ENCODE measurements around the gene WIPF2. TPM values are rescaled to one million over a fixed set of nuclear protein-coding genes. Genes with fewer than 3 reads are reported as not detected.

Gene WIPF2
- total and polyA plus RNA-seq, 2 of the 8 experiments (the other 6 are each of a cell fraction or from before 2014, with no cell fraction given): 6.9 to 25.3 TPM

DNA sequence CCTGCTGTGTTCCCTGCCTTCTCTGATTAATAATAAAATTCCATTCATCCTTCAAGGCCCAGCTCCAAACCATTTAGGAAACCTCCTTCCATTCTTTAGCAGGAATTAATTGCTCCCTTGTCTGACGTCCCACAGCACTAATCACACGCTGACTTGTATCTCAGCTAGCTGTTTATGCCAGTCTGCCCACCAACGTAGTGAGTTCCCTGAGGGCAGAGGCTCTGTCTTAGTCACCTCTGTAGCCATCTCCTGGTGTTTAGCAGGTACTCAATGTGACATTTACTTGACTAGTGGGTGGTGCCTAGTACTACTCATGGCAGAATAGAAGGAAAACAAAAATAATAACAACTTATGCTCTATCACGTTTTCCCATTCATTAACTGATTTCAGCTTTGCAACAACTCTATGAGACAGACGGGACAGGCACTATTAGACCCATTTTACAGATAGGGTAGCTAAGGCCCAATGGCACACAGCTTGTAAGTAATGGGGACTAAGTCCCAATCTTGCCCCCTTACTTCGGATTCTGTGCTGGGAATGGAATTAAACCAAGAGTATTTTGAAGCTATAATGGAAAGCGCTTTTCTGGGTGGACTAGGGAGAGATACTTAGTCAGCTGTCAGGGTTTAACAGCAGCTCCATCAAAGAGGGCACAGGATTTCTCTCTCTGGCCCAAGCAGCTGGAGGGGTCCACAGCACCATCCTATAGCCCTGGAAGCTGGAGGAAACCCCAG, 931 bp upstream of the WIPF2 start (continued):
- TF ChIP-seq, protein P1, sequence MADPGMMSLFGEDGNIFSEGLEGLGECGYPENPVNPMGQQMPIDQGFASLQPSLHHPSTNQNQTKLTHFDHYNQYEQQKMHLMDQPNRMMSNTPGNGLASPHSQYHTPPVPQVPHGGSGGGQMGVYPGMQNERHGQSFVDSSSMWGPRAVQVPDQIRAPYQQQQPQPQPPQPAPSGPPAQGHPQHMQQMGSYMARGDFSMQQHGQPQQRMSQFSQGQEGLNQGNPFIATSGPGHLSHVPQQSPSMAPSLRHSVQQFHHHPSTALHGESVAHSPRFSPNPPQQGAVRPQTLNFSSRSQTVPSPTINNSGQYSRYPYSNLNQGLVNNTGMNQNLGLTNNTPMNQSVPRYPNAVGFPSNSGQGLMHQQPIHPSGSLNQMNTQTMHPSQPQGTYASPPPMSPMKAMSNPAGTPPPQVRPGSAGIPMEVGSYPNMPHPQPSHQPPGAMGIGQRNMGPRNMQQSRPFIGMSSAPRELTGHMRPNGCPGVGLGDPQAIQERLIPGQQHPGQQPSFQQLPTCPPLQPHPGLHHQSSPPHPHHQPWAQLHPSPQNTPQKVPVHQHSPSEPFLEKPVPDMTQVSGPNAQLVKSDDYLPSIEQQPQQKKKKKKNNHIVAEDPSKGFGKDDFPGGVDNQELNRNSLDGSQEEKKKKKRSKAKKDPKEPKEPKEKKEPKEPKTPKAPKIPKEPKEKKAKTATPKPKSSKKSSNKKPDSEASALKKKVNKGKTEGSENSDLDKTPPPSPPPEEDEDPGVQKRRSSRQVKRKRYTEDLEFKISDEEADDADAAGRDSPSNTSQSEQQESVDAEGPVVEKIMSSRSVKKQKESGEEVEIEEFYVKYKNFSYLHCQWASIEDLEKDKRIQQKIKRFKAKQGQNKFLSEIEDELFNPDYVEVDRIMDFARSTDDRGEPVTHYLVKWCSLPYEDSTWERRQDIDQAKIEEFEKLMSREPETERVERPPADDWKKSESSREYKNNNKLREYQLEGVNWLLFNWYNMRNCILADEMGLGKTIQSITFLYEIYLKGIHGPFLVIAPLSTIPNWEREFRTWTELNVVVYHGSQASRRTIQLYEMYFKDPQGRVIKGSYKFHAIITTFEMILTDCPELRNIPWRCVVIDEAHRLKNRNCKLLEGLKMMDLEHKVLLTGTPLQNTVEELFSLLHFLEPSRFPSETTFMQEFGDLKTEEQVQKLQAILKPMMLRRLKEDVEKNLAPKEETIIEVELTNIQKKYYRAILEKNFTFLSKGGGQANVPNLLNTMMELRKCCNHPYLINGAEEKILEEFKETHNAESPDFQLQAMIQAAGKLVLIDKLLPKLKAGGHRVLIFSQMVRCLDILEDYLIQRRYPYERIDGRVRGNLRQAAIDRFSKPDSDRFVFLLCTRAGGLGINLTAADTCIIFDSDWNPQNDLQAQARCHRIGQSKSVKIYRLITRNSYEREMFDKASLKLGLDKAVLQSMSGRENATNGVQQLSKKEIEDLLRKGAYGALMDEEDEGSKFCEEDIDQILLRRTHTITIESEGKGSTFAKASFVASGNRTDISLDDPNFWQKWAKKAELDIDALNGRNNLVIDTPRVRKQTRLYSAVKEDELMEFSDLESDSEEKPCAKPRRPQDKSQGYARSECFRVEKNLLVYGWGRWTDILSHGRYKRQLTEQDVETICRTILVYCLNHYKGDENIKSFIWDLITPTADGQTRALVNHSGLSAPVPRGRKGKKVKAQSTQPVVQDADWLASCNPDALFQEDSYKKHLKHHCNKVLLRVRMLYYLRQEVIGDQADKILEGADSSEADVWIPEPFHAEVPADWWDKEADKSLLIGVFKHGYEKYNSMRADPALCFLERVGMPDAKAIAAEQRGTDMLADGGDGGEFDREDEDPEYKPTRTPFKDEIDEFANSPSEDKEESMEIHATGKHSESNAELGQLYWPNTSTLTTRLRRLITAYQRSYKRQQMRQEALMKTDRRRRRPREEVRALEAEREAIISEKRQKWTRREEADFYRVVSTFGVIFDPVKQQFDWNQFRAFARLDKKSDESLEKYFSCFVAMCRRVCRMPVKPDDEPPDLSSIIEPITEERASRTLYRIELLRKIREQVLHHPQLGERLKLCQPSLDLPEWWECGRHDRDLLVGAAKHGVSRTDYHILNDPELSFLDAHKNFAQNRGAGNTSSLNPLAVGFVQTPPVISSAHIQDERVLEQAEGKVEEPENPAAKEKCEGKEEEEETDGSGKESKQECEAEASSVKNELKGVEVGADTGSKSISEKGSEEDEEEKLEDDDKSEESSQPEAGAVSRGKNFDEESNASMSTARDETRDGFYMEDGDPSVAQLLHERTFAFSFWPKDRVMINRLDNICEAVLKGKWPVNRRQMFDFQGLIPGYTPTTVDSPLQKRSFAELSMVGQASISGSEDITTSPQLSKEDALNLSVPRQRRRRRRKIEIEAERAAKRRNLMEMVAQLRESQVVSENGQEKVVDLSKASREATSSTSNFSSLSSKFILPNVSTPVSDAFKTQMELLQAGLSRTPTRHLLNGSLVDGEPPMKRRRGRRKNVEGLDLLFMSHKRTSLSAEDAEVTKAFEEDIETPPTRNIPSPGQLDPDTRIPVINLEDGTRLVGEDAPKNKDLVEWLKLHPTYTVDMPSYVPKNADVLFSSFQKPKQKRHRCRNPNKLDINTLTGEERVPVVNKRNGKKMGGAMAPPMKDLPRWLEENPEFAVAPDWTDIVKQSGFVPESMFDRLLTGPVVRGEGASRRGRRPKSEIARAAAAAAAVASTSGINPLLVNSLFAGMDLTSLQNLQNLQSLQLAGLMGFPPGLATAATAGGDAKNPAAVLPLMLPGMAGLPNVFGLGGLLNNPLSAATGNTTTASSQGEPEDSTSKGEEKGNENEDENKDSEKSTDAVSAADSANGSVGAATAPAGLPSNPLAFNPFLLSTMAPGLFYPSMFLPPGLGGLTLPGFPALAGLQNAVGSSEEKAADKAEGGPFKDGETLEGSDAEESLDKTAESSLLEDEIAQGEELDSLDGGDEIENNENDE (IDR thresholded peaks at IDR 0.05; ENCODE audit: insufficient replicate concordance, low read length): no peak
- no peak; a peak in 1 of 4 replicates for TF ChIP-seq SIN3A (conservative IDR thresholded peaks at IDR 0.05 in 1 of 2, IDR thresholded peaks at IDR 0.05 in 1 of 2; ENCODE audit: low read depth in 1 of 2, low read length in 2 of 2)
- TF ChIP-seq ZNF274 (IDR thresholded peaks at IDR 0.05; ENCODE audit: borderline replicate concordance, extremely low read depth, low read length): no peak
- TF ChIP-seq FOSL1 (IDR thresholded peaks at IDR 0.05; ENCODE audit: insufficient read depth, low read depth, low read length): no peak
- TF ChIP-seq MAFK (IDR thresholded peaks at IDR 0.05; ENCODE audit: low read depth, low read length): no peak
- no peak for TF ChIP-seq POLR2A (IDR thresholded peaks at IDR 0.05; ENCODE audit: control extremely low read depth in 1 of 2, low read depth in 2 of 2, low read length in 2 of 2)
